Ovary (tissue), 3 donors: ENCODE measurements around the gene DLG1.

Source experiments
- POLR2A ChIP-seq: fragments of 450-650 bp; IDR thresholded peaks from one replicate; pipeline ENCODE4 v1.6.1; 2017; ENCODE audit warnings: antibody characterized with exemption, mild to moderate bottlenecking, moderate library complexity
- TF ChIP-seq, protein P1 (sequence below), 3 donors: fragments of 450-650 bp in 2 of 3; fragments of 200-600 bp in 1 of 3; IDR thresholded peaks; one replicate each; pipeline versions ENCODE4 v1.5.1 to v1.8.0; 2016 to 2022; ENCODE audit warnings: antibody characterized with exemption in 3 of 3, mild to moderate bottlenecking in 1 of 3
- donor health status: DM: no; HTN: no; CAD: no.

DNA sequence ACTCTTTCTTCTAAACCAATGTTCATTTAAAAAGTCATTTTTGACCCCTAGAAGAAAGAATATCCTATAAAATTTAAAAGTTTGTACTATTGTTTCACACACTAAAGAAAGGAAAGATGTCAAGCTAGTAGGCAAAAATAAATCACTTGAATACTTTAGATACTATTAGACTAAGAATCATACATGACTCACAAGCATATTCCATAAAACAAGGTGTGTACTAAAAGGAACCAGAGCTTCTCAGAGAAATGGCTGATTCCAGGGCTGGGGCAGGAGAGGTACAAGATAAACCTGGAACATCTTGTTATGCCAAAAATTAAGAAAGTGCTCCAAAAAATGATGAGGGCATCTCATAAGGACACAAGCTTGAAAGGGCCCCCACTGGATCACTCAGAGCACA is 8.7 kb downstream of the DLG1 start:
- TF ChIP-seq, protein P1, sequence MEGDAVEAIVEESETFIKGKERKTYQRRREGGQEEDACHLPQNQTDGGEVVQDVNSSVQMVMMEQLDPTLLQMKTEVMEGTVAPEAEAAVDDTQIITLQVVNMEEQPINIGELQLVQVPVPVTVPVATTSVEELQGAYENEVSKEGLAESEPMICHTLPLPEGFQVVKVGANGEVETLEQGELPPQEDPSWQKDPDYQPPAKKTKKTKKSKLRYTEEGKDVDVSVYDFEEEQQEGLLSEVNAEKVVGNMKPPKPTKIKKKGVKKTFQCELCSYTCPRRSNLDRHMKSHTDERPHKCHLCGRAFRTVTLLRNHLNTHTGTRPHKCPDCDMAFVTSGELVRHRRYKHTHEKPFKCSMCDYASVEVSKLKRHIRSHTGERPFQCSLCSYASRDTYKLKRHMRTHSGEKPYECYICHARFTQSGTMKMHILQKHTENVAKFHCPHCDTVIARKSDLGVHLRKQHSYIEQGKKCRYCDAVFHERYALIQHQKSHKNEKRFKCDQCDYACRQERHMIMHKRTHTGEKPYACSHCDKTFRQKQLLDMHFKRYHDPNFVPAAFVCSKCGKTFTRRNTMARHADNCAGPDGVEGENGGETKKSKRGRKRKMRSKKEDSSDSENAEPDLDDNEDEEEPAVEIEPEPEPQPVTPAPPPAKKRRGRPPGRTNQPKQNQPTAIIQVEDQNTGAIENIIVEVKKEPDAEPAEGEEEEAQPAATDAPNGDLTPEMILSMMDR (IDR thresholded peaks at IDR 0.05): no peak
- TF ChIP-seq POLR2A: no peak
